ENCODE data around the gene PAQR5. TPM values are rescaled to one million over a fixed set of nuclear protein-coding genes. Genes with fewer than 3 reads are reported as not detected.

The PAQR5 gene
- total and polyA plus RNA-seq, 5 experiments from 2014 or later: not detected

DNA sequence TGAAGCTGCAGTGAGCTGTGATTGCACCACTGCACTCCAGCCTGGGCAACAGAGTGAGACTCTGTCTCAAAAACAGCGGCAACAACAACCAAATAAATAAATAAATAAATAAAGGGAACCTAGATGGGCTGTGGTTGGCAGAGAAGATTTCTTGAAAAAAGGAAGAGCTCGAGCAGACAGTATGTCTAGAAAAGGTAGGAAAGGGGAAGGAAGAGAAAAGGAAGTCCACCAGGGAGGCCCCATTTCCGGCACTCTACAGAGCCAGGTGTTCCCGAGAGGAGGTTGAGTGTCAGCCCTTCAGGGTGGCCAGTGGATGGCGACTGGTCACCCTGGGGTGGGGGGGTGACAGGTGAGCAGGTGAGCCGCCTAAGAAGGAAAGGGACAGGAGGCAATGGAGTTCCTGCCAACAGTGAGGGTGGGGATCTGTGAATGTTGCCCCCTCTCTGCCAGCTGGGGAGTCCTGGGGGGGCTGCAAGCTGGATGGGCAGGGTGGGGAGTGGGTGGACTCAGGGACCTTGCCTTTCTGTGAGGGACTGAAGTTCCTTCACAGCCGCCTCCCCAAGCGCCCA is 14.8 kb downstream of the PAQR5 start:
- H3K36me3 Mint-ChIP-seq: no peaks in the 10 kb centered on the region
- no peak for ATAC-seq
- no peaks in the 10 kb centered on the region for H3K9me3 Mint-ChIP-seq

DNA sequence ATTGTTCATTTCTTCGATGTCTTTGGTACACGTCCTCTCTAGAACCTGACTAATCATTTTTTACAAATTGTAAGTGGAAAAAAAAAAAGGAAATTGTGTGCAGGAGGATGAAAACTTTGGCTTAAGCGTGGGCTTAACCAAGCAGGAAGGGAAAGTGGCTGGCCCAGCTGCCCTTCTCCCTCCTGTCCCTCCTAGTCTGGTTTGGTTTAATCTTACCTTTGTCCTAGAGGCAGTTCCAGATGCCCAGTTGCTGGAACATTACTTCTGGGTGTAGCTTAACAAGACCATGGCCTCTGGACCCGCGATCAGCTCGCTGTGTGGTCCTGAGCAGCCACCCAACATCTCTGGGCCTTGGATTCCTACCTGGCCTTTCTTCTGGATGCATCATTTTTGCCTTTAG is 15.4 kb downstream of the PAQR5 start:
- Mint-ChIP-seq H3K27me3 (peaks cover 2 to 30% (median 8%) of the 10 kb centered on the region in 5 donors), H3K4me1 (peaks cover 0 to 3% (median 0%) of the 10 kb centered on the region in 4 donors), H3K9me3 (no peaks in the 10 kb centered on the region), H3K36me3 (no peaks in the 10 kb centered on the region), H3K4me3 (no peak overlapping the region), H3K27ac (no peak overlapping the region)
- POLR2A ChIA-PET: no interaction called here
- ATAC-seq (no peak), DNase-seq (no peak)

More for the DNA sequence above, 14.8 kb downstream of the PAQR5 start:
- H3K27ac Mint-ChIP-seq: no peak overlapping the region
- POLR2A ChIA-PET: no interaction called here
- H3K4me3 Mint-ChIP-seq: no peak overlapping the region
- peaks cover 0 to 3% (median 0%) of the 10 kb centered on the region in 4 donors for H3K4me1 Mint-ChIP-seq
- H3K27me3 Mint-ChIP-seq: peaks cover 4 to 36% (median 14%) of the 10 kb centered on the region in 5 donors
- DNase-seq: no peak

DNA sequence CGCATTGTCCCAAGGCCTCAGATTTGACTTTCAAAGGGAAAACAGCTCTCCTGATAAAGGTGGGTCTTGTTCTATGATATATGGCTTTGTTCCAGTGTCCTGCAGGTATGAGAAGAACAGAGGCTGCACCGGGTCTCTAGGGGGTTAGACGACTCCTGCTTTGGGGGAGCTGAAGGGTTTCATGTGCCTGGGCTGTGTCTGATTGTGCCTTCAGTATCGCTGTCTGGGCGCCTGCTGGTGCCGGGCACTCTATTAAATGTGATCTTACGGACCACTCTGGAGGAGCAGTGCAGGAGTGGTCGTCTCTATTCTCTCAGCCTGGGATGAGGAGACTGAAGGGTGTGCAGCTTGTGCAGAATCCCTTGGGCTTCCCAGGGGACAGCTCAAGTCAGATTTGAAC is 16.0 kb downstream of the PAQR5 start:
- peaks cover 0 to 3% (median 0%) of the 10 kb centered on the region in 4 donors for H3K4me1 Mint-ChIP-seq
- H3K27ac Mint-ChIP-seq: no peak overlapping the region
- no peak overlapping the region for H3K4me3 Mint-ChIP-seq
- DNase-seq: no peak
- H3K36me3 Mint-ChIP-seq: no peaks in the 10 kb centered on the region
- no peak for ATAC-seq
- H3K9me3 Mint-ChIP-seq: no peaks in the 10 kb centered on the region
- POLR2A ChIA-PET: no interaction called here
- H3K27me3 Mint-ChIP-seq: peaks cover 0 to 28% (median 6%) of the 10 kb centered on the region in 5 donors

DNA sequence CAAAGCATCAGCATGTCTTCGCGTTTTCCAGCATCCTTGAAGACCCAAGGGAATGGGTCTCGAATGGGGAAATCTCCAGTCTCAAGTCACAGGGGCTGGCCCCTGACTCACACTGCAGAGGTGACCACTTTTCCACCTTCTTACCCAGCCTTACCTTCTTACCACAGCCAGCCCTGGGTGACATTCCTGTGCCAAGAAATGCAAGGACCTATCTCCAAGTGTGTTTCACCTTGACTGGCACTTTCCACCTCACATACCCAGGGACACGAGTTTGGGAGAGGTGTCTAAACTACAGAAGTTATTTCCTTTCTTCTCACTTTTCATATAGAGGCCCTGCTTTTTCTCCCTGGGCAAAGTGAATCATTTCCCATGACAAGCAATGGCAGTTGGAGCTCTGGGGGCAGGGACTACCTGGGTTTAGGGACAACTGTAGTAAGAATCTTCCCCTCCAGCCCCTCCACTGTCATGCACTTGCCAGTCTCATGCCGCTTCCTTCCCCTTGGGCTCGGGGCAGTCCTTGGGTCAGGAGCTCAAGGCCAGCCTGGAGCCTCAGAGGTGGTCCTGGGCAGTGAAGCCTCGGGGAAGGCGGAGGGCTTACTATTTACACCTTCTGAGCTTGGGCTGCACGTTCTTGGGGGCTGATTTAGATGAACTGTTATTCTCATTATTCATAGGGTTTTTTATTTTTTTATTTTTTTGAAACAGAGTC is 16.8 kb downstream of the PAQR5 start:
- Mint-ChIP-seq H3K4me1 (peaks cover 0 to 3% (median 0%) of the 10 kb centered on the region in 4 donors), H3K27me3 (peaks cover 0 to 28% (median 5%) of the 10 kb centered on the region in 5 donors), H3K27ac (no peak overlapping the region), H3K9me3 (no peaks in the 10 kb centered on the region), H3K36me3 (no peaks in the 10 kb centered on the region), H3K4me3 (no peak overlapping the region)
- POLR2A ChIA-PET: no interaction called here
- no peak for ATAC-seq
- no peak for DNase-seq

DNA sequence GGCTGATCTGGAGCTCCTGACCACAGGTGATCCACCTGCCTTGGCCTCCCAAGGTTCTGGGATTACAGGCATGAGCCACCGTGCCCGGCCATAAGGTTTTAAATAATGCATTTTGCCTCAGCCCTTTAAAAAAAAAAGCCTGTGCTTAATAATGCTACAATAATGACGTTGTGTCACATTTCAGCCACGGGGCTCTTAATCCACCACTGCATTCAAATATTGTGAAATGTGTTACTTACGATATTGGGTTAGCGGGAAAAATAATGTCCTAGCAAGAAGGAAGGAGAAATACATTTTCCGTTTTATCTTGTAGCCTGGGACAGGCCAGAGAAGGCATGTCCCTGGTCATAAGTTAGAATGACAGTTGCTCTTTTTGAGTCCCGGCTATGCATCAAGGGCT is 17.6 kb downstream of the PAQR5 start:
- H3K4me3 Mint-ChIP-seq: no peak overlapping the region

DNA sequence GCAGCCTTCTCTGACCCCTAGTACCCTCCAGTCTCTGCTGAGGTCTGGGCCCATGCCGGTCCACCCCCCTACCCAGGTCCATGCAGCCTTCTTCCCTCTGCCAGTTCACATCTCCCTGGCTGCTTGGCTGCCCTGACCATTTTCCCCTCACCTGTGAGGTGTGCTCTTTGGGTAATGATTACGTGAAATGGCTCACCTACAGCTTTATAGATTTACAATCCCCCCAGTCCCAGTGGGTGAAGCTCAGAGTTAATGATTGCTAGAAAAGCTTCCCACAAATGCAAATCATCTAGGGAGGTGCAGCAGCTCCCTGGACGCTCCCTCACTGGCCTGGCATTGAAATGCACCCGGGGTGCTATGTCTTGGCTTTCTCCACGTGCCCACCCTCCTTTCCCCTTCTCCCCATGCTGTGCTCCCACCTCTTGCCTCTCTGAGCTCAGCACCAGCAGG is 18.7 kb downstream of the PAQR5 start:
- H3K4me1 Mint-ChIP-seq: peaks cover 0 to 3% (median 0%) of the 10 kb centered on the region in 4 donors
- no peak overlapping the region for H3K27ac Mint-ChIP-seq
- ATAC-seq (no peak), DNase-seq (no peak)
- no peaks in the 10 kb centered on the region for H3K9me3 Mint-ChIP-seq
- H3K27me3 Mint-ChIP-seq: peaks cover 2 to 32% (median 5%) of the 10 kb centered on the region in 5 donors
- no peaks in the 10 kb centered on the region for H3K36me3 Mint-ChIP-seq
- POLR2A ChIA-PET: no interaction called here
- no peak overlapping the region for H3K4me3 Mint-ChIP-seq

More for the DNA sequence above, 17.6 kb downstream of the PAQR5 start:
- H3K27ac Mint-ChIP-seq: peak overlapping the region in 1 of 10 donors; percentile 25
- no peak for DNase-seq
- peaks cover 0 to 3% (median 0%) of the 10 kb centered on the region in 4 donors for H3K4me1 Mint-ChIP-seq
- peaks cover 0 to 27% (median 5%) of the 10 kb centered on the region in 5 donors for H3K27me3 Mint-ChIP-seq
- no peak for ATAC-seq
- H3K9me3 Mint-ChIP-seq: no peaks in the 10 kb centered on the region
- no peaks in the 10 kb centered on the region for H3K36me3 Mint-ChIP-seq
- POLR2A ChIA-PET: no interaction called here

DNA sequence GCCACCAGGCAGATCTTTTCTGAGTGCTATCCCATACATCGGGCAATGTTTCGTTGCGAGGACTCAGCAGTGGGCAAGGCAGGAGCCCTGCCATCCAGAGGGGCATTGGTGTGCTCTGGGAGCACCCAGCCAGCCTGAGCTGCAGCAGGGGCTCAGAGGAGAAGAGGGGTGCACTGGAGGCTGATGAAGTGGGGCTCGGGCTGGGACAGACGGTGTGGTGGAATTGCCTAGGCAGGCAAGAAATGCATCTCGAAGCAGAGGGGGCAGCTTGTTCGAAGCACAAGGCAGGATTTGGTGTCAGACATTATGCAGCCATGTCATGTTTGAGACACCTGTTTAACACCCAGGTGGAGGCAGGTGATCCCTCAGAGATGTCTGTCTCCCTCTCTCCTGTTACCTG is 19.3 kb downstream of the PAQR5 start:
- no peak for ATAC-seq
- Mint-ChIP-seq H3K4me1 (peaks cover 0 to 3% (median 0%) of the 10 kb centered on the region in 4 donors), H3K36me3 (no peaks in the 10 kb centered on the region), H3K27me3 (peaks cover 2 to 32% (median 5%) of the 10 kb centered on the region in 5 donors), H3K4me3 (no peak overlapping the region), H3K27ac (no peak overlapping the region), H3K9me3 (no peaks in the 10 kb centered on the region)
- DNase-seq: no peak
- POLR2A ChIA-PET: no interaction called here

DNA sequence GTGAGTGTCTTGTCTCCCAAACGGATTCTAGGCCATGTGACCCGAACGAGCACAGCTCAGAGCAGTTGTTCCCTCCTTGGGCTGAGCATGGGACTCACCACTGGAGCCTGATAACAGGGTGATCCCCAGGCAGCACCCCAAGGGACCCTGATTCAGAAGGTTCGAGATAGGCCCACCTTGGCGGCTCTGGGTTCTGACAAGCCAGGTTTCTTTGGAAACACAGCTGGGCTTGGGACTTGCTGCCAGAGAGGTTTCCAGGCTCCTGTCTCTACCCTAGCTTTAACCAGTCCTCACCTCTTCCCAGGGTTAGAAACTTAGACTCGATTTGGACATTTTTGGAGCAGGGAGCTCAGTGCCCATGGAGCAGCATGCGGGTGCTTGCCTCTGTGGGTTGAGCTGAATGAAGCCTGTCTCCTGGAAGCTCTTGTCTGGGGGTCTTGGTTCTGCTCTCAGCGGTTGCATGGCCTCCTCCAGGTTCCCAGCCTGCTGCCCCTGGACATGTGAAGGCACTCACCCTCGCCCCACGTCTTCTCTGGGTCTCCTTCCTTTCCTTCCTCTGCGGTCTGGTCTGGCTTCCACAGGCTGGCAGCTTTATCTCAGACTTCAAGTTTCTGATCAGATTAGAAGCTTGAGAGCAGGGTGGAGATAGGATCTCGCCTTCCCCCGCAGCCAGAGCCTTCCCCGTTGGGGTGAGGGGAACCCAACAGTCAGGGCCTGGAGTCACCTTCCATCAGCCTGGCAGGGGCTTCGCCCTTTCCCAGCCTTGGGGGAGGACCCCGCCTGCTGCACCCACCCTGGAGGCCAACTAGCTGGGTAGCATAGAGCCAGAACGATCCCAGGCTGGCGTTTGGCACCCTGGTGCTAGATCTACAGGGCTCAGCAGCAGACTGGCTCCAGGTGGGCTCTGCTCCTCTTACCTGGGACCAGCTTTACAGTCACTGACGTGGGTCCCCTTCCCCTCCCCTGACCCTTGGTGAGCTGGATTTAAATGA is 21.0 kb downstream of the PAQR5 start:
- H3K9me3 Mint-ChIP-seq: no peaks in the 10 kb centered on the region
- POLR2A ChIA-PET: no interaction called here
- peaks cover 2 to 32% (median 7%) of the 10 kb centered on the region in 5 donors for H3K27me3 Mint-ChIP-seq
- no peak for DNase-seq
- no peaks in the 10 kb centered on the region for H3K4me1 Mint-ChIP-seq
- no peak overlapping the region for H3K27ac Mint-ChIP-seq
- H3K4me3 Mint-ChIP-seq: no peak overlapping the region
- no peaks in the 10 kb centered on the region for H3K36me3 Mint-ChIP-seq
- no peak for ATAC-seq

DNA sequence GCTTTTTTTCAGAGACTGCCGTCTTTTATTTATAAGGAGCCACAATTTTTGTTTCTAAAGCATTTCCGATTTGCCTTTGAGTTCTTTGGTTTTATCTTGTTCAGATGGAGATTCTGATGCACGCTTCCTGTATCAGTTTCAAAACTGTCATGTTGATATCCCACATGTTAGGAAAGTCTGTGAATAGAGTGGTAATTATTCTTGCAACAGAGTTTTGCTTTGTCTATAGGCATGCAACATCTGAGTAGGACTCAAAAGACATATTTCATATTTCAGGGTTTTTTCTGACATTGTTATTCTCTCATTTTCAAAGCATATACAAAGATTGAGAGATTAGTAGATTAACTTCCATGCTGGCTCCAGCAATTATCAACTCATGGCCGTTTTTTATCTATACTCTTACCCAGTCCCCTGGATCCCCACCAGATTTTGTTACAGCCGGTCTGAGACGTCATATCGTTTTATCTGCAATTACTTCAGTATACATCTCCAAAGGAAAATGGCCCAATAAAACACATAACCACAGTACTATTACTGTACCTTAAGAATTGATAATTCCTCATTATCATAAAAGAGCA is 22.4 kb downstream of the PAQR5 start:
- H3K27me3 Mint-ChIP-seq: peaks cover 2 to 35% (median 4%) of the 10 kb centered on the region in 5 donors
- no peak overlapping the region for H3K4me3 Mint-ChIP-seq
- H3K9me3 Mint-ChIP-seq: no peaks in the 10 kb centered on the region
- ATAC-seq (no peak), DNase-seq (no peak)
- POLR2A ChIA-PET: no interaction called here
- peaks cover 0 to 3% (median 0%) of the 10 kb centered on the region in 4 donors for H3K4me1 Mint-ChIP-seq
- no peak overlapping the region for H3K27ac Mint-ChIP-seq
- no peaks in the 10 kb centered on the region for H3K36me3 Mint-ChIP-seq

DNA sequence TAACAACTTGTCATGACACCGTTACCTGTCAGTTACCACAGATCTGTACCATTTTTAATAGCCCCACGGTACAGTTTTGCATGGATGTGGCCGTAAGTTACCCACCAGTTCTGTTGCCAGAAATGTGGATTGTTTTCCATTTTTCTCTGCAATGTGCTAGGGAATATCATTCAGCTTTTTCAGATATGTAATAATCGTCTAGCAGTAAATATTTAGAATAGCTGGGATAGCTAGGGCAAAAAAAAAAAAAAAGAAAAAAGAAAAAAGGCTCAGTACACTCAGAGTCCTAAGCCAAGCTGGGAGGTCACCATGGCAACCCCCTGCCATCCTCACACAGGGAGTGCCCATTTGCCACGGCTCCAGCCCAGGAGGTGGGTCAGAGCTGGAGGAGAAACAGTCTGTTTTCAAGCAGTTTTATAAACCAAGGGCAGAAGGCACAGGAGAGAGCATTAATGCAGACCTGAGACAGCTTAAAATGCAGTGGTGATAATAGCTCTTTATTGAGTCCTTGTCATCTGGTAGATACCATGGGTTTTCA is 25.2 kb downstream of the PAQR5 start:
- H3K27me3 Mint-ChIP-seq: peaks cover 2 to 25% (median 11%) of the 10 kb centered on the region in 5 donors
- H3K9me3 Mint-ChIP-seq: peaks cover 0 to 2% (median 0%) of the 10 kb centered on the region in 9 donors
- ATAC-seq (no peak), DNase-seq (no peak)
- H3K27ac Mint-ChIP-seq: no peak overlapping the region
- peaks cover 0 to 3% (median 0%) of the 10 kb centered on the region in 4 donors for H3K4me1 Mint-ChIP-seq
- POLR2A ChIA-PET: no interaction called here
- no peaks in the 10 kb centered on the region for H3K36me3 Mint-ChIP-seq
- no peak overlapping the region for H3K4me3 Mint-ChIP-seq

DNA sequence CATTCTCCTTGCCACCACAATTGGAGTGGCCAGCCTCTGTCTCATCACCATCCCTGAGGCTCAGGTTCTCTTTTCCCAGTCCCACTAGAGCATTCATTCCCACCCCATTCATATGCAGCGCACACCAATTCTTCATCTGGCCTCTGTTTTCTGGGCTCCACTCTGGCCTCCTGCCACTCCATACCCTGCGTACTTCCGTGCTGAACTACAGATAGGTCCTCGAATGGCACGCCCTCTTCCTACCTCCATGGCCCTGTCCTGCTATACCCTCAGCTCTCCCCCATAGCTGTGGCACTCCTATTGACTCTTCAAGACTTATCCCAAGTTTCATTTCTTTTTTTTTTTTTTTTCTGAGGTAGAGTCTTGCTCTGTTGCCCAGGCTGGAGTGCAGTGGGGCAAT is 25.9 kb downstream of the PAQR5 start:
- ATAC-seq (no peak), DNase-seq (no peak)
- no peaks in the 10 kb centered on the region for H3K36me3 Mint-ChIP-seq
- H3K9me3 Mint-ChIP-seq: peaks cover 0 to 2% (median 0%) of the 10 kb centered on the region in 9 donors
- H3K4me3 Mint-ChIP-seq: no peak overlapping the region
- H3K27me3 Mint-ChIP-seq: peaks cover 2 to 25% (median 11%) of the 10 kb centered on the region in 5 donors
- peaks cover 0 to 3% (median 0%) of the 10 kb centered on the region in 4 donors for H3K4me1 Mint-ChIP-seq
- peak overlapping the region in 1 of 10 donors; percentile 39 for H3K27ac Mint-ChIP-seq
- POLR2A ChIA-PET: no interaction called here

DNA sequence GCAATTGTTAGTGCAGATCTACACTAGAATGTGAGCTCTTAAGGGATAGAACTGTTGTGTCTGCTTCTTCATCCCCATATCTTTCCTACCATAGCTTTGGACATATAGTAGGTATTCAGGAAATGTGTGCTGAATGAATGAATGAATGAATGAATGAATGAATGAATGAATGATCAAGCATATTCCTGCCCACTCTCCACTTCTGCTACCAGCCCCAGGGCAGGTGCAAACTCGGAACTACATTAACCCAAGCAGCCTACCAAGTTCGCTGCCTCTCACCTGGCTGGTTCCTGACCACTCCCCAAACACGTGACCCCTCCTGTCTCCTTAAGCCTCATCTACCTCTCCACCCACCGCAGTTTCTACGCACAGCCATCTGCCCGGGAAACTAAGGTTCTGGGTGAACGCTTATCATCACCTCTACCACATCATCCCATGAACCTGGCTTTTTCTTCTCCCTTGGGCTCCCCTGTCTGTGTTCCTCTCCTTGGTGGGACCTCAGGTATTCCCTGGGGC is 26.8 kb downstream of the PAQR5 start:
- Mint-ChIP-seq H3K36me3 (no peaks in the 10 kb centered on the region), H3K4me1 (peaks cover 0 to 3% (median 0%) of the 10 kb centered on the region in 4 donors), H3K9me3 (peaks cover 0 to 2% (median 0%) of the 10 kb centered on the region in 9 donors), H3K27ac (no peak overlapping the region), H3K4me3 (no peak overlapping the region), H3K27me3 (peaks cover 2 to 24% (median 11%) of the 10 kb centered on the region in 5 donors)
- no peak for DNase-seq
- POLR2A ChIA-PET: no interaction called here
- ATAC-seq: no peak
